WTC11 (cell line): Measurements from ENCODE around the gene CLSTN2. TPM values are rescaled to one million over a fixed set of nuclear protein-coding genes. Genes with fewer than 3 reads are reported as not detected.

Experiments
- ATAC-seq: fragments of 200-7000 bp; cut with Tn5 transposase; 2 replicates; pipeline ENCODE4 v1.10.0; 2021; ENCODE audit warnings: mild to moderate bottlenecking, moderate library complexity
- CTCF ChIA-PET: fragments of 300-600 bp; sonication (Branson Sonifier 250); formaldehyde crosslinking; loops from one replicate; lab custom pipeline; 2021; ENCODE audit warnings: antibody characterized with exemption; lab: Charles Lee
- POLR2A ChIA-PET: fragments of 350-600 bp; sonication (Branson Sonifier 250); formaldehyde crosslinking; loops from one replicate; lab custom pipeline; 2021; ENCODE audit warnings: antibody characterized with exemption; lab: Charles Lee
- DNase-seq: peaks from one replicate; pipeline ENCODE4 v3.0.0; 2021; ENCODE audit warnings: low spot score
- H3K27ac Mint-ChIP-seq: 2 replicates; pipeline ENCODE4 v1.8.0; 2021; ENCODE audit warnings: mixed read lengths
- H3K27me3 Mint-ChIP-seq: 2 replicates; pipeline ENCODE4 v1.8.0; 2021; ENCODE audit warnings: low read depth, mild to moderate bottlenecking, moderate library complexity, mixed read lengths
- H3K36me3 Mint-ChIP-seq: 2 replicates; pipeline ENCODE4 v1.8.0; 2021; ENCODE audit warnings: mixed read lengths
- H3K4me1 Mint-ChIP-seq: 2 replicates; pipeline ENCODE4 v1.8.0; 2022; ENCODE audit warnings: mixed read lengths
- H3K4me3 Mint-ChIP-seq: 2 replicates; pipeline ENCODE4 v1.8.0; 2021; ENCODE audit warnings: mild to moderate bottlenecking, moderate library complexity, mixed read lengths
- H3K9me3 Mint-ChIP-seq: 2 replicates; pipeline ENCODE4 v1.8.0; 2021; ENCODE audit warnings: mixed read lengths
- ARID4B ChIP-seq: sonication (generic); formaldehyde crosslinking; IDR thresholded peaks from 2 replicates; pipeline ENCODE4 v1.8.0; 2023; ENCODE audit warnings: missing genetic modification reagents, mild to moderate bottlenecking, borderline replicate concordance
- CREM ChIP-seq: sonication (generic); formaldehyde crosslinking; IDR thresholded peaks from 2 replicates; pipeline ENCODE4 v1.8.1; 2022; ENCODE audit warnings: mild to moderate bottlenecking, missing genetic modification reagents, moderate library complexity
- E2F1 ChIP-seq: sonication (generic); formaldehyde crosslinking; IDR thresholded peaks from 2 replicates; pipeline ENCODE4 v1.8.0; 2022; ENCODE audit warnings: mild to moderate bottlenecking, missing genetic modification reagents
- ELF4 ChIP-seq: sonication (generic); formaldehyde crosslinking; IDR thresholded peaks from 2 replicates; pipeline ENCODE4 v1.8.1; 2022; ENCODE audit warnings: low read depth, mild to moderate bottlenecking, moderate library complexity, missing genetic modification reagents
- FOXK1 ChIP-seq: sonication (generic); formaldehyde crosslinking; IDR thresholded peaks from 2 replicates; pipeline ENCODE4 v1.8.0; 2022; ENCODE audit warnings: mild to moderate bottlenecking, moderate library complexity, missing genetic modification reagents
- FOXP1 ChIP-seq: sonication (generic); formaldehyde crosslinking; IDR thresholded peaks from 2 replicates; pipeline ENCODE4 v1.8.0; 2022; ENCODE audit warnings: missing genetic modification reagents, mild to moderate bottlenecking, moderate library complexity, borderline replicate concordance
- FOXP4 ChIP-seq: sonication (generic); formaldehyde crosslinking; IDR thresholded peaks from 2 replicates; pipeline ENCODE4 v1.8.0; 2022; ENCODE audit warnings: mild to moderate bottlenecking, missing genetic modification reagents
- GRHL2 ChIP-seq: fragments of 250-450 bp; sonication (Bioruptor Pico); IDR thresholded peaks from 2 replicates; pipeline ENCODE4 v1.8.0; 2022; ENCODE audit warnings: mild to moderate bottlenecking, moderate library complexity; ENCODE audit not compliant: insufficient replicate concordance, severe bottlenecking
- JAZF1 ChIP-seq: fragments of 250-450 bp; sonication (Bioruptor Pico); IDR thresholded peaks from 2 replicates; pipeline ENCODE4 v1.9.0; 2021; ENCODE audit warnings: moderate library complexity, mild to moderate bottlenecking, inconsistent platforms
- MLX ChIP-seq: sonication (generic); formaldehyde crosslinking; IDR thresholded peaks from 2 replicates; pipeline ENCODE4 v1.8.1; 2023; ENCODE audit warnings: mild to moderate bottlenecking, missing genetic modification reagents, moderate library complexity
- MYBL2 ChIP-seq: sonication (generic); formaldehyde crosslinking; IDR thresholded peaks from 2 replicates; pipeline ENCODE4 v1.8.1; 2023; ENCODE audit warnings: mild to moderate bottlenecking, moderate library complexity, missing genetic modification reagents
- NR1H2 ChIP-seq: sonication (generic); formaldehyde crosslinking; IDR thresholded peaks from 2 replicates; pipeline ENCODE4 v1.9.0; 2021; ENCODE audit warnings: mild to moderate bottlenecking, moderate library complexity, missing genetic modification reagents
- NR3C1 ChIP-seq: sonication (generic); formaldehyde crosslinking; conservative IDR thresholded peaks from 2 replicates; pipeline ENCODE4 v1.8.1; 2023; ENCODE audit warnings: low read depth, mild to moderate bottlenecking, missing genetic modification reagents
- PRDM15 ChIP-seq: sonication (generic); formaldehyde crosslinking; IDR thresholded peaks from 2 replicates; pipeline ENCODE4 v1.8.0; 2022; ENCODE audit warnings: missing genetic modification reagents
- PREB ChIP-seq: sonication (generic); formaldehyde crosslinking; IDR thresholded peaks from 2 replicates; pipeline ENCODE4 v1.8.1; 2022; ENCODE audit warnings: mild to moderate bottlenecking, missing genetic modification reagents, moderate library complexity, borderline replicate concordance
- SOX15 ChIP-seq: fragments of 250-450 bp; sonication (Bioruptor Pico); IDR thresholded peaks from 2 replicates; pipeline ENCODE4 v1.9.0; 2021; ENCODE audit warnings: mild to moderate bottlenecking
- TEAD4 ChIP-seq: sonication (generic); formaldehyde crosslinking; IDR thresholded peaks from 2 replicates; pipeline ENCODE4 v1.8.0; 2022; ENCODE audit warnings: mild to moderate bottlenecking, missing genetic modification reagents
- ZNF219 ChIP-seq: sonication (generic); formaldehyde crosslinking; IDR thresholded peaks from 2 replicates; pipeline ENCODE4 v1.8.0; 2023; ENCODE audit warnings: missing genetic modification reagents, mild to moderate bottlenecking, borderline replicate concordance
- ZNF425 ChIP-seq: fragments of 250-450 bp; sonication (Bioruptor Pico); conservative IDR thresholded peaks from 2 replicates; pipeline ENCODE4 v1.9.0; 2021; ENCODE audit warnings: mild to moderate bottlenecking
- total RNA-seq: library from RNA; stranded (reverse); gene quantifications from 3 replicates; pipeline ENCODE4 v1.2.3, GENCODE V29; 2021

Gene CLSTN2
- total RNA-seq, 1 experiment from 2014 or later: 0.35 TPM

- Mint-ChIP-seq H3K27me3 (peaks cover 7% of the 10 kb centered on the region; the same call in 1 of the 2 replicates), H3K36me3 (no peaks in the 10 kb centered on the region), H3K9me3 (no peaks in the 10 kb centered on the region), H3K4me3 (no peak overlapping the region), H3K4me1 (no peaks in the 10 kb centered on the region), H3K27ac (no peak overlapping the region)
- no peak for TF ChIP-seq FOXP1
- no peak for TF ChIP-seq ZNF219 (CRISPR knock-in tag)
- no peak for TF ChIP-seq NR1H2 (CRISPR knock-in tag)
- TF ChIP-seq NR3C1 (CRISPR knock-in tag): no peak
- ATAC-seq (no peak), DNase-seq (no peak)
- ChIA-PET CTCF (no interaction called here), POLR2A (no interaction called here)
Measured at GRCh38 chr3:139944256-139944910, 9.4 kb downstream of the CLSTN2 start.

GRCh38 chr3:139945386-139945785 lies 10.4 kb downstream of the CLSTN2 start:
- ATAC-seq (no peak), DNase-seq (no peak)
- H3K9me3 Mint-ChIP-seq: no peaks in the 10 kb centered on the region
- no peak overlapping the region for H3K27ac Mint-ChIP-seq
- H3K36me3 Mint-ChIP-seq: no peaks in the 10 kb centered on the region
- ChIA-PET POLR2A (no interaction called here), CTCF (no interaction called here)
- no peak overlapping the region for H3K4me3 Mint-ChIP-seq
- H3K4me1 Mint-ChIP-seq: no peaks in the 10 kb centered on the region
- peaks cover 7% of the 10 kb centered on the region; the same call in 1 of the 2 replicates for H3K27me3 Mint-ChIP-seq
- no peak for TF ChIP-seq E2F1 (CRISPR knock-in tag)
- no peak for TF ChIP-seq SOX15 (CRISPR knock-in tag)
- no peak for TF ChIP-seq ARID4B
- TF ChIP-seq MYBL2 (CRISPR knock-in tag): no peak
- TF ChIP-seq NR1H2 (CRISPR knock-in tag): no peak
- TF ChIP-seq ZNF425 (CRISPR knock-in tag): no peak
- no peak for TF ChIP-seq FOXK1 (CRISPR knock-in tag)
- TF ChIP-seq TEAD4 (CRISPR knock-in tag): no peak
- TF ChIP-seq GRHL2 (CRISPR knock-in tag): no peak
- no peak for TF ChIP-seq MLX (CRISPR knock-in tag)
- no peak for TF ChIP-seq CREM (CRISPR knock-in tag)
- TF ChIP-seq PREB (CRISPR knock-in tag): no peak
- TF ChIP-seq FOXP4 (CRISPR knock-in tag): no peak
- TF ChIP-seq PRDM15 (CRISPR knock-in tag): no peak
- TF ChIP-seq JAZF1 (CRISPR knock-in tag): no peak
- no peak for TF ChIP-seq ELF4 (CRISPR knock-in tag)
